ENCODE data around the gene SREBF1. TPM values are rescaled to one million over a fixed set of nuclear protein-coding genes. Genes with fewer than 3 reads are reported as not detected.
A peak's percentile ranks its signal among the peaks of the same experiment; 100 is the strongest.

Gene SREBF1
- total and polyA plus RNA-seq, 2 of the 4 experiments (the other 2 are of a cell fraction) = 3.4 to 20.4 TPM

DNA sequence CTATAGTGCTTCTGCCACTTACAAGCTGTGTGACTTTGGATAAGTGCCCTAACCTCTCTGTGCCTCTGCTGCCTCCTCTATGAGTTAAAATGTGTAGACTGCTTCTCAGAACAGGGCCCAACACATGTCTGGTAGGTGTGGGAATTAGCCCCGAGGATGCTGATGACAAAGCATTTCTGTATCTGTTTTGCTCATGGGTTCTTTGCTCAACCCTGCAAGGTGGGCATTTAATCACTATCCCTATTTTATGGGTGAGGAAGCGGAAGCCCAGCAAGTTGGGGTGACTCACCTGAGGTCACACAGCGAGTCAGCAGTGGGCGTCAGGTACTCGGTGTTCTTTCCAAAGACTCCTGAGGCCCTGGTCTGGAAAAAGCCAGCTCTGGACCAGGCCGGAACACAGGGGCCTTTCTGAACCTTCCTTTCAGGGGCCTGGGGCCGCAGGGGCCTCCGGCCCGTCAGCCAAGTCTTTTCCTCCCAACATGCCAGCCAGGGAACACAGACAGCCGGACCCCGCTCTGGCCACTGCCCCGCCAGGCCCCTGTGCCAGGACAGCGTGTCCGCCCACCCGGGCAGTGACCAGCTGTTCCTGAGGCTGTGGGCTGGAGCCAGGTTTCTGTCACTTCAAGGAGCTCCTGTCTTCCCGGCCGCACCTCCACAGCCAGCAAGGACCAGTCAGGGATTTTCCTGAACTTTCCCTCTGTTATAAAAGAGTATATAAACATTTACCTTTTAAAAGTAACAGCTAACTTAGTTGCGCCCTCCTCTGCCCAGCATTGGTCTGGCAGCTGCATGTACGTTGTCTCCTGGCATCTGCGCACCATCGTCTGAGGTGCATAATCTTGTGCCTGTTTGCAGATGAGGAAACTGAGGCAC is 62.5 kb downstream of the SREBF1 start (continued):
- TF ChIP-seq RFX5 (IDR thresholded peaks at IDR 0.05; ENCODE audit: low read depth, low read length) (no peak), BHLHE40 (IDR thresholded peaks at IDR 0.05; ENCODE audit: low read depth, low read length) (no peak), RCOR1 (IDR thresholded peaks at IDR 0.05; ENCODE audit: insufficient replicate concordance, low read length) (no peak)

DNA sequence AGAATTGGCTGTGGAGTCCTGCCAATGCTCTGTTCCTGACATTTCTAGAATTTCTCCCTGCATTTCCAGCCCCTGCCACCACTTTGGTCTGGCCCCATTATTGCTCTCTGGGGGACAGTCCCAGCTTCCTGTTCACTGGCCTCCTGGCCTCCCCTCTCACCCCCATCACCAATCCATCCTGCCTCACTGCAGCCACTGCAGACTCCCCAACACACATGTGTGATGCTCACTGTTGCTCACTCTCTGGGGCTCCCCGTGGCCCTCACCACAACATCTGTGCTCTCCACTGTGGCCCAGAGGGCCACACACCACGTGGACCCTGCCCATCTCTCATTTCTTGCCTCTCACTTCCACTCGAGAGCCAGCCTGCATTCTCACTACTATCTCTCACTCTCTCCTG is 64.6 kb downstream of the SREBF1 start:
- Histone ChIP-seq H2BK120ac (ENCODE audit: low read depth, low read length) (no peak overlapping the region), H4K91ac (ENCODE audit: insufficient read depth, low read depth, low read length) (no peak overlapping the region), H3K27ac (ENCODE audit: insufficient read depth, low read length) (no peak overlapping the region), H4K20me1 (ENCODE audit: insufficient read depth, low read length) (peaks cover 98% of the 10 kb centered on the region), H2BK15ac (ENCODE audit: low read depth, low read length) (no peak overlapping the region), H3K4ac (ENCODE audit: low read depth, low read length) (no peak overlapping the region), H2BK5ac (ENCODE audit: low read depth, low read length, poor library complexity, severe bottlenecking) (no peak overlapping the region), H3K27me3 (ENCODE audit: control insufficient read depth, insufficient read depth, low read length) (no peaks in the 10 kb centered on the region), H3K4me3 (ENCODE audit: insufficient read depth, low read depth, low read length) (no peak overlapping the region), H3K9me3 (ENCODE audit: control insufficient read depth, insufficient read depth, low read length) (no peaks in the 10 kb centered on the region), H3K4me2 (ENCODE audit: low read depth, low read length) (no peak overlapping the region), H3K4me1 (ENCODE audit: control insufficient read depth, insufficient read depth, low read length) (peaks cover 36% of the 10 kb centered on the region), H4K8ac (ENCODE audit: low read depth in 2 of 2, low read length in 2 of 2) (no peak overlapping the region), H3K23ac (ENCODE audit: low read depth, low read length) (no peak overlapping the region), H3K9me1 (ENCODE audit: insufficient read depth, low read length) (peaks cover 33% of the 10 kb centered on the region), H3K9ac (ENCODE audit: low read depth, low read length) (no peak overlapping the region), H3K79me1 (ENCODE audit: low read depth in 1 of 2, low read length in 2 of 2) (peaks cover 41 to 98% of the 10 kb centered on the region in 2 experiments), H3K56ac (ENCODE audit: extremely low read depth, insufficient read depth, low read length) (no peak overlapping the region), H3K18ac (ENCODE audit: low read depth, low read length) (no peak overlapping the region), H2AFZ (replicated peaks; ENCODE audit: low read length, poor library complexity) (no peak overlapping the region), H2BK20ac (ENCODE audit: low read depth, low read length) (no peak overlapping the region), H2AK5ac (ENCODE audit: low read depth, low read length) (no peak overlapping the region), H3K36me3 (ENCODE audit: control insufficient read depth, insufficient read depth, low read length) (no peaks in the 10 kb centered on the region), H3K14ac (replicated peaks; ENCODE audit: low read depth, low read length) (no peak overlapping the region), H2AK9ac (replicated peaks; ENCODE audit: low read depth, low read length, poor library complexity) (peak overlapping the region; percentile 31), H4K5ac (ENCODE audit: low read depth, low read length) (no peak overlapping the region)
- TF ChIP-seq POLR2A (IDR thresholded peaks at IDR 0.05; ENCODE audit: low read depth, low read length) (no peak), RAD21 (IDR thresholded peaks at IDR 0.05; ENCODE audit: low read length) (no peak), CEBPB (IDR thresholded peaks at IDR 0.05; ENCODE audit: low read depth, low read length) (no peak), MXI1 (IDR thresholded peaks at IDR 0.05; ENCODE audit: borderline replicate concordance, low read depth, low read length) (no peak), MAFK (IDR thresholded peaks at IDR 0.05; ENCODE audit: low read depth, low read length) (no peak), NFE2L2 (IDR thresholded peaks at IDR 0.05; ENCODE audit: low read depth, low read length) (no peak)
- TF ChIP-seq, protein P1, sequence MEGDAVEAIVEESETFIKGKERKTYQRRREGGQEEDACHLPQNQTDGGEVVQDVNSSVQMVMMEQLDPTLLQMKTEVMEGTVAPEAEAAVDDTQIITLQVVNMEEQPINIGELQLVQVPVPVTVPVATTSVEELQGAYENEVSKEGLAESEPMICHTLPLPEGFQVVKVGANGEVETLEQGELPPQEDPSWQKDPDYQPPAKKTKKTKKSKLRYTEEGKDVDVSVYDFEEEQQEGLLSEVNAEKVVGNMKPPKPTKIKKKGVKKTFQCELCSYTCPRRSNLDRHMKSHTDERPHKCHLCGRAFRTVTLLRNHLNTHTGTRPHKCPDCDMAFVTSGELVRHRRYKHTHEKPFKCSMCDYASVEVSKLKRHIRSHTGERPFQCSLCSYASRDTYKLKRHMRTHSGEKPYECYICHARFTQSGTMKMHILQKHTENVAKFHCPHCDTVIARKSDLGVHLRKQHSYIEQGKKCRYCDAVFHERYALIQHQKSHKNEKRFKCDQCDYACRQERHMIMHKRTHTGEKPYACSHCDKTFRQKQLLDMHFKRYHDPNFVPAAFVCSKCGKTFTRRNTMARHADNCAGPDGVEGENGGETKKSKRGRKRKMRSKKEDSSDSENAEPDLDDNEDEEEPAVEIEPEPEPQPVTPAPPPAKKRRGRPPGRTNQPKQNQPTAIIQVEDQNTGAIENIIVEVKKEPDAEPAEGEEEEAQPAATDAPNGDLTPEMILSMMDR (conservative IDR thresholded peaks at IDR 0.05; ENCODE audit: low read depth, low read length) = no peak
- TF ChIP-seq, protein P2, sequence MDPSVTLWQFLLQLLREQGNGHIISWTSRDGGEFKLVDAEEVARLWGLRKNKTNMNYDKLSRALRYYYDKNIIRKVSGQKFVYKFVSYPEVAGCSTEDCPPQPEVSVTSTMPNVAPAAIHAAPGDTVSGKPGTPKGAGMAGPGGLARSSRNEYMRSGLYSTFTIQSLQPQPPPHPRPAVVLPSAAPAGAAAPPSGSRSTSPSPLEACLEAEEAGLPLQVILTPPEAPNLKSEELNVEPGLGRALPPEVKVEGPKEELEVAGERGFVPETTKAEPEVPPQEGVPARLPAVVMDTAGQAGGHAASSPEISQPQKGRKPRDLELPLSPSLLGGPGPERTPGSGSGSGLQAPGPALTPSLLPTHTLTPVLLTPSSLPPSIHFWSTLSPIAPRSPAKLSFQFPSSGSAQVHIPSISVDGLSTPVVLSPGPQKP (IDR thresholded peaks at IDR 0.05; ENCODE audit: borderline replicate concordance, low read depth, low read length) = no peak
- no peak for ATAC-seq (ENCODE audit: low read depth)
- intact Hi-C loops (cut with micrococcal nuclease) = no loop called here
- BruUV-seq (replicated peaks) = no TSS peak
- dilution Hi-C loops (cut with HindIII; ENCODE audit: low sequenced_read_pairs, unreplicated experiment) = no loop called here
- 64% methylated on average over 2 of the region's 3 CpGs; no CpG with 5 or more reads in 1 of the 2 experiments for WGBS, 2 experiments (ENCODE audit: extremely low coverage in 2 of 2, insufficient read length in 1 of 2)
- ChIA-PET POLR2A (ENCODE audit: unreplicated experiment) (no interaction called here), CTCF (no interaction called here)
- in situ Hi-C loops (cut with MboI; ENCODE audit: low sequenced_read_pairs) = no loop called here
- DNase-seq = no peak

Data from IMR-90 (cell line).